GM08714 (cell line): ENCODE measurements around the gene FAM117A.
"Not testable (repeated sequence)": the region's sequence is repeated elsewhere in the genome, so short reads cannot be mapped to it uniquely, and the experiment has no call there.

ENCODE experiments used
- H3K4me3 ChIP-seq: fragments of 200-500 bp; sonication (Bioruptor generic); 2 replicates; pipeline ENCODE4 v1.5.1; 2014; ENCODE audit warnings: mild to moderate bottlenecking, low read length, inconsistent platforms
- ZNF274 ChIP-seq: IDR thresholded peaks from 2 replicates; pipeline ENCODE4 v1.6.1; 2012; ENCODE audit warnings: mild to moderate bottlenecking, low read depth, low read length

Gene FAM117A

DNA sequence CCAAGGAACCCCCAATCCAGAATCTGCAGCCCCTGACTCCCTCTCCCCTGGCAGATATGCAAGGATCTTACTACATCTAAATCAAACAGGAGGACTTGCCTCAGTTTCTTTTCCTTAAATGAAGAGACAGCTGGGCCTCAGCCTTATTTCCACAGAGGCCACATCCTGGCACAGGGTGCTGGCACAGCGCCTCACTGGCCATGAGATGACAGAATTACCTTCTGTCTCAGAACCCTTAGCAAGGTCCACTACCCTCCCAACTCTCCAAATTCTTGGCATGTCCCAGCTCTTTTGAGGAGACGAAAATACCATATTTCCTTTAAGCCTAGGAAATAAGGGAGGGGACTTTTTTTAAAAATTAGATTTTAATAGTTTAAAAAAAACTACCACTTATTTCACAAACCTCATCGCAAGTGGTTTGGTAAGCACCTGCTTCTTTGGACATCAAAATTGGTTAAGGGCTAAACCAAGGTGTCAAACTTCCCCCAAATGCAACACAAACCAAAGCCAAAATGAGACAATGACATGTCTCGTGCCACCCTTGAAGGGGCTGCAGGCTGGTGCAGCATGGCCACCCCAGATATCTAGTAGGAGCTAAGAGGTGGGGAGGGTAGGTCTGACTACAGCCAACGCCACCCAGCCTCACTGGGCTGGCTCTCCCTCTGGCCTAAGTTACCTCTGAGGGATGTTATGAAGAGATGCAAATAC, 25.3 kb downstream of the FAM117A start:
- TF ChIP-seq ZNF274: no peak
- no peak overlapping the region; the same call in 1 of the 2 replicates for H3K4me3 ChIP-seq

DNA sequence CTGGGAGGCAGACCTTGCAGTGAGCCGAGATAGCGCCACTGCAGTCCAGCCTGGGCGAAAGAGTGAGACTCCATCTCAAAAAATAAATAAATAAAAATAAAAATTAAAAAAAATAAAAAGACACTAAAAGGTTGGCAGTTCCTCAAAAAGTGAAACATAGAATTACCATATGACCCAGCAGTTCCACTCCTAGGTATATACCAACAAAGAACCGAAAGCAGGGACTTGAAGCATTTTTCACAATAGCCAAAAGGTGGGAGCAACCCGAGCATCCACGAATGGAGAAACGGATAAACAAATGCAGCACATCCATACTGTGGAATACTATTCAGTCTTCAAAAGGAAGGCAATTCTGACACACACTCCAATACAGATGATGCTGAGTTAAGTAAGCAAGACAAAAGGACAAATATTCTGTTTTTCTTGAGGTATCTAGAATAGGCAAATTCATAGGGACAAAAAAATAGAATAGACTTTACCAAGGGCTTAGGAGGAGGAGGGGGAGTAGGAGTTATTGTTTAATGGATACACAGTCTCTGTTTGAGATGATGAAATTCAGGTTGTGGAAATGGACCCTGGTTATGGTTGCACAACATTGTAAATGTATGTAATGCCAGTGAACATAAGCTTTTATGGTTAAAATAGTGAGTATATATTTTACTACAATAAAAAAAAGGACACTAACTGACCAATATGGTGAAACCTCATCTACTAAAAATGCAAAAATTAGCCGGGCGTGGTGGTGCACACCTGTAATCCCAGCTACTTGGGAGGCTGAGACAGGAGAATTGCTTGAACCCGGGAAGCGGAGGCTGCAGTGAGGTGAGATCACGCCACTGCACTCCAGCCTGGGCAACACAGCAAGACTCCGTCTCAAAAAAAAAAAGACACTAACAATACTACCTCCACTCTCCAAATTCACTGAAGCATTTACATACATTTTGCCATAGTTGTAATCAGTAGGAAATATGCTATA, 29.1 kb downstream of the FAM117A start:
- no peak overlapping the region for H3K4me3 ChIP-seq
- TF ChIP-seq ZNF274: no peak

DNA sequence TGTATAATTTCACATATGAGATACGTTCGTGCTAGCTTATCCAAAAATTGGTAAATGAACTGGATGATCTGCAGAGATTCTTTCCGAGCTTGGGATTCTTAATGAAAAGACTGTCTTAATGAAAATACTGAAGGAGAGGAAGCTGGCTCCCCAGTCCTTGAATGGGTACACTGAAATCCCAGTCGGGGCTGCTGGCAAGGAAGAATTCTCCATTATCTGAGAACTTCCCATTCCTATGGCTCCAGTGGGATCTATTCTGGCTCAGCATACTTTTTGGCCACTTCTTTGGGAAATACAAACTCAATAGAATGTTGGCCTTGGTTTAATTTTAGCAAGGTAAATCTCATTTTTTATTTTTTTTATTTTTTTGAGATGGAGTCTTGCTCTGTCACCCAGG, 32.5 kb downstream of the FAM117A start:
- no peak for TF ChIP-seq ZNF274
- no peak overlapping the region for H3K4me3 ChIP-seq

GRCh38 chr17:49730785-49731434, 33.0 kb downstream of the FAM117A start:
- TF ChIP-seq ZNF274: no peak
- no peak overlapping the region for H3K4me3 ChIP-seq

- no peak for TF ChIP-seq ZNF274
- H3K4me3 ChIP-seq: no peak overlapping the region
These were observed 33.7 kb downstream of the FAM117A start for GRCh38 chr17:49730078-49730784.

GRCh38 chr17:49729069-49729468, 34.9 kb downstream of the FAM117A start:
- no peak for TF ChIP-seq ZNF274
- H3K4me3 ChIP-seq: no peak overlapping the region

GRCh38 chr17:49728425-49728824, 35.5 kb downstream of the FAM117A start:
- H3K4me3 ChIP-seq: no peak overlapping the region
- no peak for TF ChIP-seq ZNF274

DNA sequence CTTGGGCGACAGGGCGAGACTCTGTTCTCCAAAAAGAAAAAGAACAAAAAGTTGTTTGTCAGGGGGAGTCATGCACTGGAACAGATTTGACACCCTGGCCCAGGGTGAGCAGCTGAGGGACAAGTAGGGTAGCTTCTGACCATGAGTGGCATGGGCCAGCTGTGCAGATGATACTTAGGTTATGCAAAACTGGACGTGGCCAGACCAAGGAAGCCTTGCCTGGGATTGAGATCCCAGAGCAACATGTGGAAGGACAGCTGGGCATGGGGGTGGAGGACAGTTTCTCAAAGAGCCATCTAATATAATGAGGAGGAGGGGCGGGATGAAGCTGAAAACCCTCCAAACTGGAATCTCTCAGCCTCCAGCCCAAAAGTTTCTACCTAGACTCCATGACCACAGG, 36.6 kb downstream of the FAM117A start:
- no peak for TF ChIP-seq ZNF274
- no peak overlapping the region for H3K4me3 ChIP-seq

DNA sequence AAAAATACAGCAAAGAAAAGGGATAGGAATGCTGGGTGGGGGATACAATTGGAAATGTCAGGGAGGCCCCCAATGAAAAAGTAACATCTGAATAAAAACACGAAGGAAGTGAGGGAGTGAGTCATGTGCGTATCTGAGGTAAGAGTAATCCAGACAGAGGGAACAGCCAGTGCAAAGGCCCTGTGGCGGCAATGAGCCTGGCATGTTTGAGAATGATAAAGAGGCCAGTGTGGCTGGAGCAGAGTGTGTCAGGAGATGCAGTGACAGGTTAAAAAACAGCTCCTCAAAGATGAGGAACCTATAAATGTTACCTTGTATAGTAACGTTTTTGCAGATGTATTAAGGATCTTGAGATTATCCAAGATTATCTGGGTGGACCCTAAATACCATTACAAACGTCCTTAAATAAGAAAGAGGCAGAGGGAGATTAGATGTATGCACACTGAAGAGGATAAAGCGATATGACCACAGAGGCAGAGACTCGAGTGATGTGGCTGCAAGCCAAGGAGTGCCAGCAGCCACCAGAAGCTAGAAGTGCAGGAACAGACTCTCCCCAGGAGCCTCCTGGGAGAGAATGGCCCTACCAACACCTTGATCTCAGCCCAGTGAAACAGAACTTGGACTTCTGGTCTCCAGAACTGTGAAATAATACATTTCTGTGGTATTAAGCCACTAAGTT, 38.3 kb downstream of the FAM117A start:
- H3K4me3 ChIP-seq: no peak overlapping the region
- no peak for TF ChIP-seq ZNF274

GRCh38 chr17:49724552-49724951, 39.4 kb downstream of the FAM117A start:
- not testable (repeated sequence) for H3K4me3 ChIP-seq

DNA sequence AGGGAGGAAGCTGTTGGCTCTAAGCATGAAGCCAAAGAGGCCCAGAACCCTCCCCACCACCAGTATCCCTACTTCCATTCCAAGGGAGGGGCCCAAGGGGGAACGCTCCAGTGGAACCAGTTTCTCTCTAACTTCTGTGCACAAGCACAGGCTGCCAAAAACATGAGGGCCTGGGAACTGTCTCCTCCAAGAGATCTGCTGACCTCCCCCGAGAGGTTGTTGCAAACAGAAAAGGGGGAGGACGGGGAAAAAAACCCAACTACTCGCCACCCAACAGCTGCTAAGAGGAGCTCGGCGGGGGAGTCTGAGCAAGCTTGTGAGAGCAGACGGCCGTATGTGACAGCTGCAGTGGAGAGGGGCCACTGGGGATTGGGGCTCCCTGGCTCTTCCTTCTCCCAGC, 40.5 kb downstream of the FAM117A start:
- no peak for TF ChIP-seq ZNF274
- H3K4me3 ChIP-seq: no peak overlapping the region

GRCh38 chr17:49722066-49722465, 41.9 kb downstream of the FAM117A start:
- no peak overlapping the region for H3K4me3 ChIP-seq
- TF ChIP-seq ZNF274: no peak

DNA sequence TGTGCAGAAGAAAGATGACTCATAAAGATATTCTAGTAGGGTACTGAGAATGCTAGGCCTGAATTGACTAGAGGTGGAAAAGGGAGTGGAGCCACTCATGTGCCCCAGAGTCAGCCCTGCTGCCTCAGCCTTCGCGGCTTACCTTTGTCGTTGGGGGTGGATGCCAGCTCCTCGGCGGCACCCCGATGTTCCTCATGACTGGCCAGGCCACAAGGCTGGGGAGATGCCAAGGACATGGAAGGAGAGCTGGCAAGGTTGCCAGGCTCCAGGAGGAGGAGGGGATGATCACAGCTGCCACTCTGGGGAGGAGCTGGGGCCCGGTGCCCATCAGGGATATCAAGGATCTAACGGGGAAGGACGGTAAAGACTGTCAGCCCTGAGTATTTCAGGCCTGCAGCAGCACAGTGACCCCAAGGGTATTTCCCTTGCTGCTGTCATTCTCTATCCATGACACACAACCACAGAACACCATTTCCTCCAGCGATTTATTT, 46.5 kb downstream of the FAM117A start:
- no peak for TF ChIP-seq ZNF274
- no peak overlapping the region for H3K4me3 ChIP-seq
